GM21515 (cell line): ENCODE results near the gene CYP26A1.
A peak's percentile ranks its signal among the peaks of the same experiment; 100 is the strongest.

Experiments
- ATAC-seq: cut with Tn5 transposase; IDR thresholded peaks from one replicate; pipeline ENCODE4 v1.9.1; 2021; ENCODE audit not compliant: unreplicated experiment

Gene CYP26A1

GRCh38 chr10:93115661-93116383 lies 42.1 kb downstream of the CYP26A1 start:
- ATAC-seq, result peak; percentile 49

- ATAC-seq, result no peak
Measured at GRCh38 chr10:93121311-93121710, 47.6 kb downstream of the CYP26A1 start.

- ATAC-seq, result no peak
Measured at GRCh38 chr10:93123766-93124165, 50.1 kb downstream of the CYP26A1 start.

GRCh38 chr10:93124580-93125318 lies 51.1 kb downstream of the CYP26A1 start:
- no peak for ATAC-seq

GRCh38 chr10:93125966-93126365 lies 52.3 kb downstream of the CYP26A1 start:
- ATAC-seq, result no peak

GRCh38 chr10:93126483-93127052 lies 52.9 kb downstream of the CYP26A1 start:
- ATAC-seq, result no peak
